Activated CD4-positive, alpha-beta T cell treated with anti-CD3 and anti-CD28 coated beads, Interleukin-2, amount 50 U/mL, for 48 hours (primary cell): ENCODE results near the gene NFYC.

Experiments used
- DNase-seq, 2 experiments: peaks; one replicate each; pipeline ENCODE4 v3.0.0-alpha.2; 2020

The NFYC gene

DNA sequence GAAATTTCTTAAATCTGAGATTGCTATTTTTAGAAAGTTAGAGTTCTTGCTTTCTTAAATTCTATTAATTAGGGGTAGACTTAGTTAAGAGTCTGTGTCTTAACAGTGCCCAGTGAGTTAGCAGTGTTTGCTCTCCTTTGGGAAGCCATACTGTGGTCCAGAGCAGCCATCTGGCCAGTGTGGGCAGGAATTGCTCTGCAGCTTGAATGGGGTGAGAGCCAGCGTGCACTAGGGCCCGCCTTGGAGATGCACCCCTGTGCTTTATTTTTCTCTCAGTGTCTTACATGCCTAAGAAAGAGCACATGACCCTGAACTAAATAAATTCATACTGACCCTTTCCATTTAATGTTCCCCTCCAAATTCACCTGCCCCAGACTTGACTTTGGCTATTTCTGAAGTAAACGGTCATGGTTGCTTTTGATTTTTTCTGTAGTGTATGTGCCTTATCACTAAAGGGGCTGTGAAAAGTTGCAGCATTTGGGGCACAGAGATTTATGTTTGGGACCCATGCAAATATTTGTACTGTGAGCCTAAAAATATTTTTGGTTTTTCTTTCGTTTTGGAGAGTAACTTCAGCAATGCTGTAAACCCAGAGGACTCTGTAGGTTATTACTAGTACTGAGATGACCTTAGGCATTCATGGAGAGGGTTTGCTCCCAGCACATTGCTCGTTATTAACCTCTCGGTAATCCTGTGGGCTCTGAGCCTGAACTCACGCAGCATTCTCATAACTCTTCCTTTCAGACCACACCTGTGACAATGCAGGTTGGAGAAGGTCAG is 70.8 kb downstream of the NFYC start:
- no peak for DNase-seq

DNA sequence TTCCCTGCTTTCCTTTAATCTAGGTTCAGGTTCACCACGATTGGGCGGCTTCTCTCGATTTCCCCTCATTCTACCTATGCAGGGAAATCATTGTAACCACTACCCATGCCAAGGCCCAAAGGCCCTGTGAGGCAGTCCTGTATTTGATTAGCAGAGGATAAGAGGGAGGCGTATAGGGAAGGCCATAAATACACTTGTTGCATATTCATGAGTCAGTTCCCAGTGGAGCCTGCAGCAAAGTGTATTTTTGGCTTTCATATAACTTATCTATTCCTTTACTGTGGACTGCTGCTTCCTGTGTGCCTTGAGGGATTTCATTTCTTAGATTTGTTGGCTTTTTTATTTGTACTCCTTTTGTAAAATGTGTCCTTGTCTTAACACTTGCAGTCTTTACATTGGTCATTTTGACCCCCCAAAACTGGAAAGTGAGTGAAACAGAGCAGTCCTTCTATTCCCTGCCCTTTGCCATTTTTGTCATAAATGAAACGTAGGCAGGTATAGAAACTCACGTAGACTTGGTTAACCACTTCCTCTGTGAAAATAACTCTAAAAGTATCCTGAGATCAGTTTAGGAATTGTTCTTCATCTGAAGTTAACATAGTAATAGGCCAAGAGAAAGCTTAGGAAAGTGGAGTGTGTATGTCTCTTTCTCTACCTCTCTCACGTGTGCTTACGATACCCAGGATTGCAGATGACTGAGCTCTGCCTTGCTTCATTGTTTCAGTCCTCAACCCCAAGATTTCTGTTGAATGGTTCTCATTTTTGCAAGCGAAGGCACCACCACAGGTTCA is 72.4 kb downstream of the NFYC start:
- DNase-seq: peak in 1 of 2 experiments; percentile 13

DNA sequence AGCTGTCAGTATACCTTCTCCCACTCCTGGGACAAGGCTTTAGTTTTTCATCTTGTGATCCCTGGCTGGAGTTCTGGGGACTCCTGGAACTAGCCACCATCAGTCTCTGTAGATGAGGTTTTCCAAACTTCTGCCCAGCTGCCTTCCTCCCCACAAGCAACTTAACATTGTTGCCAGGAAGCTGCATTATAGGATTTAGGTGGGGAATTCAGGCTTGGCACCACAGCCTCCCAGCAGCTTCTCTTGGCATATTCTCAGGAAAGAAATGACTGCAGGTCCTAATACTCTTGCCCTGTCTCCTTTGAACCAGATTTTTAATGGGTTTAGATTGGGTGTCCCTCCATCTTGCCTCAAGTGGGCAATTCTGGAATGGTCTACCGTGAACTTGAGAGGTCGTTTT is 73.5 kb downstream of the NFYC start:
- DNase-seq: no peak

- DNase-seq: no peak
Measured at GRCh38 chr1:40766017-40766416, 74.5 kb downstream of the NFYC start.

DNA sequence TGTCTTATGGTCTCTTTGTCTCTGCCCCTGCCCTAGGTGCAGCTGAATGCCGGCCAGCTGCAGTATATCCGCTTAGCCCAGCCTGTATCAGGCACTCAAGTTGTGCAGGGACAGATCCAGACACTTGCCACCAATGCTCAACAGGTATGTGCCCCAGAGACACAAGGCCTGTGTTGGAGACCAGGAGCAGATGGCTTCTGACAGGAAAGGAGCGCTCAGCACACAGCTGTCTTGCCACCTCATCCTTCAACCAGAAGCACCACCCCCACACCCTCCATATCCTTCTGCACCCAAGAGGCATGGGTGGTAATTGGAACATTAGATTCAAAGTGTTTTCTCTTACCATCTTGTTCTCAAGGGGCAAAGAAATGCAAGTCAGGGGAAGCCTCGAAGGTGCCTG is 75.1 kb downstream of the NFYC start:
- no peak for DNase-seq

DNA sequence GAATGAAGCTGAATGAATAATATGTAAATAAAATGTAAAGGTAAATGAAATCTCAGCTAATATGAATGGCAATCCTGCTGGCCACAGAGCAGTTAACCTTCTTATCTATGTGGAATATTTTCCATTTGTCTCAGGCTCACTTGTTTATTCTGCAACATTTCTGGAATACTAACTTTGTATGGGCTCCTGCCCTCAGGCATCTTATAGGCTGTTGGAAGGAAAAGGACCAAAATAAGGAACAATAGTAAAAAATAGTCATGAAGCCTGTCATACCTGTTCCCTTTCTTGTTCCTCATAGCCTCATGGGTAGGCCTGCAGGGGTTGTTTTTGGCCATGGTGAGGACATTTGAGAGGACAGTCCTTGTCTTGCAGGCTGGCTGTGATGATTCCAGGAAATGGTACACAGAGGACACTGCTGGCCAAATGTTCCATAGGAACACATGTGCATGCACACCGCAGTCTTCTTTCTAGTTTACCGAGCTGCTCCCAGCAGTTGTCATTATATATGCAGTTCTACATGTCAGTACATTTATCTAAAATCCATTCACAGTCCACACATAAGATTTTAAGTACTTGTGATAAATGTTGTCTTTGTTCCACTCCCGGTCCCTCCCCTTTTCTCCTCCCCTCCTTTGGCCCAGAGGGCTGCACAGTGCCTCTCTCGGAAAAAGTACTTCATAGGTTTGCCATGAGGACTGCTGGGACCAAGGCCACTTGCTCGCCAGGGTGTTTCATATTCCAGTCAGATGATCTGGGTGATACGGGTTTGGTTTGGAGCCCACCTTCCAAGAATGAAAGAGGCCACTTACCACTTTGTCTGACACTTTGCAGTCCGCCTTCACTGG is 76.9 kb downstream of the NFYC start:
- DNase-seq: no peak

GRCh38 chr1:40769815-40770214 is 78.3 kb downstream of the NFYC start:
- DNase-seq: no peak

DNA sequence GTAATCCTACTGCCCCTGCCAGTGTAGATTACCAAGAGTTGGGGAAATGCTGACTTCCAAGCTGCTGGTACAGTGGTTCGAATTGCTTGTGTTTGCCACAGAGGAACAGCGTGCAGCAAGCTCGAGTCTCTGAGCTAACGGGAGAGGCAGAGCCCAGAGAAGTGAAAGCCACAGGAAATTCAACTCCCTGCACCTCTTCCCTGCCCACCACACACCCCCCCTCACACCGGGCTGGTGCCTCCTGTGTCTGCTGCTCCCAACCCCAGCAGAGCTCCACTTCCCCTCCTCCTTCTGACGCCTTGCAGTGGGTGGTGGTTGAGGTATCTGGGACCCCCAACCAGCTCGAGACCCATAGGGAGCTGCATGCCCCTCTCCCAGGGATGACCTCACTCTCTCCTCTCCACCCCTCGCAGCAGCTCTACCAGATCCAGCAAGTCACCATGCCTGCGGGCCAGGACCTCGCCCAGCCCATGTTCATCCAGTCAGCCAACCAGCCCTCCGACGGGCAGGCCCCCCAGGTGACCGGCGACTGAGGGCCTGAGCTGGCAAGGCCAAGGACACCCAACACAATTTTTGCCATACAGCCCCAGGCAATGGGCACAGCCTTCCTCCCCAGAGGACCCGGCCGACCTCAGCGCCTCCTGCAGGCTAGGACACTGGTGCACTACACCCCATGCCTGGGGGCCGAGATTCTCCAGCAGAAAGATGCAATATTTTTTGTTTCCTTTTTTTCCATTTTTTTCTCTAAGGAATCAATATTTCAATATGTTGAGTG is 79.0 kb downstream of the NFYC start:
- no peak for DNase-seq

GRCh38 chr1:40772146-40772955 is 80.8 kb downstream of the NFYC start:
- no peak for DNase-seq

DNA sequence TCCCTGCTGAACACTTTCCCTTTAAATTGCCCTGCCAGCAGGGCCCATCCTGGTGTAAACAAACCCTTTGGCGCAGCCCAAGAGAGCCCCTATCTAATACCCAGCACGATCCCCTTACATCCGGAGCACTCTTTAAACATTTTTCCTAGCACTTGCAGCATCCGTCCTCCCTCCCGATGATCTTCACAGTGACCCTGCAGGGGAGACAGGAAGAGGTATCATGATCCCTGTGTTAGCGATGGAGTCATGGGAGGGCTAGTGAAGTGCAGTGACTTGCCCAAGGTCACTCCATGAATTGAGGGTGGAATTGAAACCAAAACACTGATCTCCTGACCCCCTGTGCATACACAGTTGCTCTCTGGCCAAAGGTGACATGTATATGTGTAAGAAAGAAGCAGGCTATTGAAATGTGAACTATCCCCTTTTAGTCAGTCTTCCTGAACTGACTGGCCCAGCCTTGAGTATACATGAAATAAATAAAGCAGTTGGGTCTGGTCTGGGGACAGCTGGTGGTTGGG is 82.3 kb downstream of the NFYC start:
- DNase-seq: no peak

GRCh38 chr1:40774266-40774998 is 82.9 kb downstream of the NFYC start:
- DNase-seq: peak; percentile 71 to 74

DNA sequence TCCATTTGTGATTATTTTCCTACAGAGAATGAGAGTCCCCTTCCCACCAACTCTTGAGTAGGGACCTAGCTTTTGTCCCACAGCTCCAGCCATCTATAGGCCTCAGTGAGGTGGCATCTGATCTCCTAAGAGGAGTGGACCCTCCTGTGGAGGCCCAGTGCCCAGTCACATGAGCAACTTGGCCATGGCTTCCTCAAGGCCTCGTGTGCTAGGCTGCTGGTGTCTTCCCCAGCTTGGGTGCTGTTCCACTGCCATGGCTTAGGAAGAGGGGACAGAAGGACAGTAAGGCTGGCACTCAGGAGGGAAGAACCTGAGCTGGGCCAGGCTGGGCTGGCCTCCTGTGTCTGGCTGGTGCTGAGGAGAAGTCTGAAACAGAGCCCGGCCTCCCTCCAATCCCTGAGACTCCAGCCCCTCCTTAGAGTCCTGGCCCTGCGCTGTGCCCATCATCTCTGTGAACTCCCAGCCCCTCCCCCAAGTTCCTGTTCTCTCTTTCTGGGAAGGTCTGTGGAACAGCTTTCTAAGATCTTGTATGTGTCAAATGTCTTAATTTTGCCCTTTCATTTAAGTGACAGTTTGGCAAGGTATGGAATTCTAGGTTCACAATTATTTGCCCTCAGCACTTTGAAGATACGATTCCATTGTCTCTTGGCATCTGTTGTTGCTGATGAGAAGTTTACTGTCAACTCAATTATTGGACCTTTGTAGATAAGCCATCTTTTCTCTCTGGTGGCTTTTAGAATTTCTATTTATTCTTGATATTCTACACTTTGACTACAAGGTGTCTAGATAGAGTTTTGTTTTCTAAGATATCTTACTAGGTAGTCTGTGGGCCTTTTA is 85.0 kb downstream of the NFYC start:
- no peak for DNase-seq

DNA sequence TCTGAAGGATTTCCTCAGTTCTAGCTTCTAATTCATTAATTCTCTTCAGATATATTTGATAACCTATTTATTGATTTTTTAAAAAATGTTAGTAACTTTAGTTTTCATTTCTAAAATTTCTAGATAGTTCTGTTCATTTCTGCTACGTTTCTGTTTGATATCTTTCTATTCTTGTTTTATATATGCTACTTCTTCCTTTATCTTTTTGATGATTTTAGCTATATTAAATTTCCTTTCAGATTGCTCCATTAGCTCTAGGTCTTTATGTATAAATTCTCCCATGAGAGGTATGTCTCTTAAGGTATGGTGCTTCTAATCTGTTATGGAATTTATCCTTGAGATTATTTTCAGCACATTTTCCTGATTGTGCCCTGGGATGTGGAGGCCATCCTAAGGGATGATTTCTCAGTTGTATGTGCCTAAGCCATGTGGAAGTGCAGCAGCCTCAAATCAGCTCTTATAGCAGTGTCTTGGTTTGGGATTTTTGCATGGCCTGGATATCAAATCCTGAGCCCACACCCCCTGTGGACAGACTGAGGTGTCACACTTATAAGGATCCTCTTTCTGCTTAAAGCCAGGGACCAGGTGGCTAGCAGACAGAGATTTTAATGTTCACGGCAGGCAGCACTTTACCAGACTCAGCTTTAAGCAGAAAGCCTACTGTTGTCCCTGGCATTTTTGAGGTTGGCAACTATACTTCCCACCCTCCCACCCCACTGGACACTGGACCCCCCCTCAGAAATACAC is 85.9 kb downstream of the NFYC start:
- no peak for DNase-seq

DNA sequence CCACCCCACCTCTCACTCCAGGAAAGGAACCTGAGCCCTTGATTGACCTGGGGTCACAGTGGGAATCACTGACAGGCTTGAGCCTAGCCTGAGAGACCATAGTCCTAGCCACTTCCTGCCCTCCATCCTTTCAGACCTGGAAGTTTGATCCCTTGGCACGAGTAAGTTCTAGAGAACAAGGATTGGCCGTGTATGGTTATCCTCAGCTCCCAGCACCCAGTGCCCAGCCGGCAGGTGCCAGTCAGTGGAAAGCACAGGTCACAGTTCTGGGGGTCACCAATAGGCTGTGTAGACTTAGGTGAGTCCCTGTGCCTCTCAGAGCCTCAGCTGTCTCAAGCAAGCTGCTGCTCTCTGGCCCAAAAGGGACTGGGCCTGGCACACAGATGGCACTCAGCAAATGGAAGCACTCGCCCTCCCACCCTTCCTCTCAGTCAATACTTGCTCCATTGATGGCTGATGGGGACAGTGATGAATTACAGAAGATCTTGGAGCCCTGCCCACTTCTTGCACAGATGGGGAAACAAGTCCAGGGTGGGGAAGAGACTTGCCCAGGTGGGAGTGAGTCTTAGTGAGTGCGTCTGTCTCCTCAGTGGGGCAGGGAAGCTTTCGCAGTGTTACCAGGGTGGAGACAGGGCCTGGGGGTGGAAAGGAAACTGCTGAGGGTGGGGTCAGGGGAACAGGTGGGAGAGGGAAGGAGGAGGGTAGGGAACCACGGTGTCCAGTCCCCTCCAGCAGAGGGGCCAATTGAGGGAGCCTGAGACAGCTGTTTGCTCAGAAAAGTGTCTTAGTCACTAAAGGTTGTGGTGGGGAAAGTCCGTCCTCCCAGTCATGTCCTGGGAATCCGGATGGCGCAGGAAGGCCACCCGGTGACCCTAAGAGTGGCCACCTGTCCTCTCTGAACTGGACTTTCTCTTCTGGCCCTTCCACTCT is 89.4 kb downstream of the NFYC start:
- DNase-seq: no peak

DNA sequence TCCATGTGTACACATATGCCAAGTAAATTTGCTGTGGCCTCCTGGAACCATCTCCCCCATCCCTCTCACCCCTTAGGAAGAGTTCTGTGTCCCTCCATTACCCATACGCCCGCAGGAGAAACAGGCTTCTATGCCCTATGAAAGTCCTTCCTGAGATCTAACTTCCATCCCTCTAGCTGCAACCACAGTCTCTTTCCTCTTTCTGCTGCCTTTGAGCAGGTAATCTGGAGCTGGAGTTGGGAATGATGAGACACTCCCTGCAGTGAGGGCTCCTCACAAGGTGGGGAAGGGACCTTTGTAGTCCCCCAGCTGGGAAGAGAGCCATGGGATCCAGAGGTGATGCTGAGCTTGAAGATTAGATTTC is 90.1 kb downstream of the NFYC start:
- no peak for DNase-seq

GRCh38 chr1:40782371-40782956 is 91.0 kb downstream of the NFYC start:
- DNase-seq: no peak
